Stimulated activated CD4-positive, alpha-beta T cell treated with anti-CD3 and anti-CD28 coated beads, TNF-alpha, amount 100 ng/mL, for 24 hours (primary cell): ENCODE data around the gene MDFI.
"Not testable (repeated sequence)": the region's sequence is repeated elsewhere in the genome, so short reads cannot be mapped to it uniquely, and the experiment has no call there.

Experiments
- DNase-seq, 3 experiments: peaks; one replicate each; pipeline ENCODE4 v3.0.0-alpha.2; 2020; ENCODE audit warnings: low read depth in 3 of 3

MDFI gene

DNA sequence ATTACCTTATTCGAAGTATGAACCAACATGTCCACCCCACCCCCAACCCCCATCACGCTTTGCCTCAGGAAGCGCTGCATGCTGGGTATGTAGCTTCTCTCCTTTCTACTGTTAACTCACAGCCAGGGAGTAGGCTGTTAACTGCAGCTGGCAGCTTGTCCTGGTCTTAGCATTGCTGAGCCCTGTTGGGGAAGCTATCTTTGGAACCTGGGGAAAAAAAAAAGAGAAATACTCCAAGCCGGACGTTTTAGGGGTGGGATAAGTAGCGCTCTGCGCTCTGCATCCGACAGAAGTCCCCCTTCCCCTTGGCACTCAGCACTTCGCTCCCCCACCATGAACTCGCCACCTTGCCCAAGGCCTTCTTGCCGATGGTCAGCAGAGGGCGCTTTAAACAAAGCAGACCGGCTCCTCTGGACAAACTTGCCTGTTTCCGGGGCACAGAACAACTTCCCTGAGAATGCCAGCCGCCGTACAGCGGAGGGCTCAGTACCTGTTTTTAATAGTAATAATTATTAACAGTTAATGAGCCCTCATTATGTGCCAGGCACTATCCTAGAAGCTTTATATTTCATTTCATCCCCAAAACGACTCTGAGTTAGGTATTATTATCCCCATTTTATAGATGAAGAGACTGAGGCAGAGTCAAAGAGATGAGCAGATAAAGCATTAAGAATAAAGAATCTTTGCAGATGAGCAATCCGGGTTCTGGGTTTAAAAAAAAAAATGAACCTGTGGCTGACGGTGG lies 35.2 kb upstream of the MDFI start:
- DNase-seq = peak; percentile 52 to 72 (median 65)

GRCh38 chr6:41604006-41604405 lies 34.3 kb upstream of the MDFI start:
- no peak for DNase-seq

DNA sequence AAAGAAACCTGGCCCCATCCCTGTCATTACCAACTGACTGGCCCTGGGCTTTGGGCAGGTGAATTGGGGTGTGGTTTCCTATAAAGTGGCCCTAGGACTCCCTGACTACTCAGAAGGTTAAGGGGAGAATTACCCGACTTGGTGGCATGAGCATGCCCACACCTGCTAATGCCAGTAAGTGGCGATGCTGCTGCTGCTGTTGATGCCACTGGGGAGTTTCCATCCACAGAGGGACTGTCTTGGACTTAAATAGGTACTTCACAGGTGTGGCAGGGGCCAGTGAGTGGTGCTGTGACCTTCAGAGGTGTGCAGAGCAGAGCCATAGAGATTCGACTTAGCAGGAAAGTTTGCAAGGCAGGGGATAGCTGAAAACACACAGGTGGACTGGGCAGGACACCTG lies 32.6 kb upstream of the MDFI start:
- no peak for DNase-seq

- no peak for DNase-seq
Measured at GRCh38 chr6:41607036-41607435, 31.2 kb upstream of the MDFI start.

DNA sequence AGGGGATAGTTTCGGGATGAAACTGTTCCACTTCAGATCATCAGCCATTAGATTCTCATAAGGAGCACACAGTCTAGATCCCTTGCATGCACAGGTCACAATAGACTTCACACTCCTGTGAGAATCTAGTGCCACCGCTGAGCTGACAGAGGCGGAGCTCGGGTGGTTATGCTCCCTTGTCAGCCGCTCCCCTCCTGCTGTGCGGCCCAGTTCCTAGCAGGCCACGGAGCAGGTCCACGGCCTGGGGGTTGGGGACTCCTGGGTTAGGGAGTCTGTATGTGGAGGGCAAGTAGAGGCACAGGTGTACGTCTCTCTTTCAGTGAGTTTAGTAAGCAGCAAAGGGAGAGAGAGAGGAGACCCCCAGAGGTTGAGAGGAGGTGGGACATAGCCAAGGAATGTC lies 30.5 kb upstream of the MDFI start:
- no peak for DNase-seq

GRCh38 chr6:41608443-41609151 lies 29.7 kb upstream of the MDFI start:
- no peak for DNase-seq

- DNase-seq = no peak
Measured at GRCh38 chr6:41614715-41615114, 23.6 kb upstream of the MDFI start.

- DNase-seq = no peak
Measured at GRCh38 chr6:41615311-41615710, 23.0 kb upstream of the MDFI start.

- no peak for DNase-seq
Measured at GRCh38 chr6:41618598-41618997, 19.7 kb upstream of the MDFI start.

DNA sequence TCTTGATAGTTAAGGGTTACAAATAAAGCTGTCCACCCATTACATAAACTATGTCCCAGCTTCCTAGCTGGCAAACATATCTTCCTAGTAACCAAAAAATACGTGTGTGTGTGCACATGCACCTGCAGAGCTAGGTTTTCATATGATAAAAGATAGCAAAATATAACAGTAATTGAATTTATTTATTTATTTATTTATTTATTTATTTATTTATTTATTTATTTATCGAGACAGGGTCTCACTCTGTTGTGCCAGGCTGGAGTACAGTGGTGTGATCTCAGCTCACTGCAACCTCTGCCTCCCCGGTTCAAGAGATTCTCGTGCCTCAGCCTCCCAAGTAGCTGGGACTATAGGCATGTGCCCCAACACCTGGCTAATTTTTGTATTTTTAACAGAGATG lies 19.1 kb upstream of the MDFI start:
- DNase-seq = not testable (repeated sequence)

DNA sequence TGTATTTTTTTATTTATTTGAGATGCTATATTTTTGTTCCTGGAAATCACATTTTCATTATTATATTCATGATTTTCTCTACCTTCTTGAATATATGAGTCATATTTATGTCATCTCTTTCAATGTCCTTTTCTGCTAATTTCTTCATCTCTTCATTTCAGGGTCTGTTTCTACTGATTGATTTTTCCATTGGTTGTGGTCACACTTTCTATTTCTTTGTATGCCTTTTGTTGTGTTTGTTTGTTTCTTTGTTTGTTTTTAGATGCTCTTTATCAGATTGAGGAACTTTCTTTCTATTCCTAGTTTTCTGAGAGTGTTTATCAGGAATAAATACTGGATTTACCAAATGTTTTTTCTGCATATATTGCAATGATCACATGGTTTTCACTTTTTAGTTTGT lies 16.9 kb upstream of the MDFI start:
- DNase-seq = no peak

DNA sequence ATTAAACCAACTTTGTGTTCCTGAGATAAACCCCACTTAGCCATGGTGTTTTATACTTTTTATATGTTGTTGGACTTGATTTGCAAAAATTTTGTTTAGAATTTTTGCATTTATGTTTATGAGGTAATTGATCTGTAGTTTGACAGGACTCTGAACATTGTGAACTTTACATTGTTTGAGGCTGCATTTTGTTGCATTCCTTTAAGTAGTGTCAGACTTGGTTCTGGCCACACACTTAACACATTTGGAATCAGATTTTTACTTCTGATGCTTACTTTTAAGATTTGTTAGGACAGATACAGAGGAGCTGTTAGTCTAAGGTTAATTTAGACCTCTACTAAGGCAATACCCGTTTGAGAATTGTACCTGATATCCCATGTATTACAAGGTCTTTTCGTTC lies 16.5 kb upstream of the MDFI start:
- DNase-seq = no peak

GRCh38 chr6:41622206-41622988 lies 15.9 kb upstream of the MDFI start:
- no peak for DNase-seq

GRCh38 chr6:41623330-41623729 lies 14.9 kb upstream of the MDFI start:
- no peak for DNase-seq

DNA sequence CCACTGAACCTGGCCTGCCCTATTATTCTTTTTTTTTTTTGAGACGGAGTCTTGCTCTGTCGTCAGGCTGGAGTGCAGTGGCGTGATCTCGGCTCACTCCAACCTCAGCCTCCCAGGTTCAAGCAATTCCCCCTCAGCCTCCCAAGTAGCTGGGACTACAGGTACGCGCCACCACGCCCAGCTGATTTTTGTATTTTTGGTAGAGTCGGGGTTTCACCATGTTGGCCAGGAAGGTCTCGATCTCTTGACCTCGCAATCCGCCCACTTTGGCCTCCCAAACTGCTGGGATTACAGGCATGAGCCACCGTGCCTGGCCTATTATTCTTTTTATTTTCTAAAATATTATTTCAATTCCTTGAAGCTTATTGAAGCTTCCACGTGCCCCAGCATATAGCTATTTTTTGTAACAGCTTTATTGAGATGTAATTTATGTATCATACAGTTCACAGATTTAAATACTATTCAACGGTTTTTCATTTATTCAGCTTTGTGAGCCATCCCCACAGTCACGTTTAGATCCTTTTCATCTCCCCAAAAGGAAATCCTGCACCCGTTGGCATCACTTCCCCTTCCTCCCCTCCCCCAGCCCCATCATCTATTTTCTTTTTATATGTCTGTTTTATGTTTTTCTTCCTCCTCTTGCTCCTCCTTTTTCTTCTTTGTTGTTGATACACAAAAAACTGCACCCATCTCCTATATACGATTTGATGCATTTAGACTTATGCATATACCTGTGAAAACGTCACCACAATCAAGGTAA lies 13.5 kb upstream of the MDFI start:
- DNase-seq = no peak

GRCh38 chr6:41625442-41625841 lies 12.8 kb upstream of the MDFI start:
- DNase-seq = no peak

- DNase-seq = no peak
Measured at GRCh38 chr6:41626022-41626421, 12.2 kb upstream of the MDFI start.

DNA sequence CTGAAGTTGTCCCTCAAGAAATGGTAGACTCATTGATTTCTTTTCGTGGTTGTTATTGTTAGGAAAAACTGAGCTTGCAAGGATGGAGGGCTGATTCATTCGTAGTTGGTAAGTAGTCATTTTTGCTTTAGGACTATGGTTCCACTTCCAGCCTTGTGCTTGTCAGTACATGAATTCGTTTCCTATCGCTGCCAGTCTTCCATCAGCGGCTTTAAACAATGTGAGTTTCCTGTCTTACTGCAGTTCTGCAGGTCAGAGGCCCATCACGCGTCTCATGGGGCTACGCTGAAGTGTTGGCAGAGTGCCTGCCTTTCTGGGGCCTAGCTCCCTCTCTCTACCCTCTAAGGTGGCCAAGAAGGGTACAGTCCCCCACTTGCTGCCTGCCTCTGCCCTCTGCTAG lies 11.4 kb upstream of the MDFI start:
- DNase-seq = no peak

DNA sequence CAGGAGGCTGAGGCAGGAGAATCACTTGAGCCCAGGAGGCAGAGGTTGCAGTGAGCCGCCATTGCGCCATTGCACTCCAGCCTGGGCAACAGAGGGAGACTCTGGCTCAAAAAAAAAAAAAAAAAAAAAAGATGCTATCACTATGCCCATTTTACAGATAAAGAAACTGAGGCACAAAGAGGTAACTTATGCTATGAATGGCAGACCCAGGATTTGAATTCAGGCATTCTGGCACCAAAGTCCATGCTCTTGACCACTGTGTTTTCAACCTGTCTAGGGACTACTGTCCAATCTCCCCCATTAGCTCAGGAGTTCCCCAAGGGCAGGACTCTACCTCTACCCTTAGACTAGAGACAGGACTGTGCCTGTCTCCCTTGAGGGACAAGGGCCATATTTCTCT lies 9.1 kb upstream of the MDFI start:
- DNase-seq = no peak

GRCh38 chr6:41630069-41630468 lies 8.2 kb upstream of the MDFI start:
- no peak for DNase-seq

DNA sequence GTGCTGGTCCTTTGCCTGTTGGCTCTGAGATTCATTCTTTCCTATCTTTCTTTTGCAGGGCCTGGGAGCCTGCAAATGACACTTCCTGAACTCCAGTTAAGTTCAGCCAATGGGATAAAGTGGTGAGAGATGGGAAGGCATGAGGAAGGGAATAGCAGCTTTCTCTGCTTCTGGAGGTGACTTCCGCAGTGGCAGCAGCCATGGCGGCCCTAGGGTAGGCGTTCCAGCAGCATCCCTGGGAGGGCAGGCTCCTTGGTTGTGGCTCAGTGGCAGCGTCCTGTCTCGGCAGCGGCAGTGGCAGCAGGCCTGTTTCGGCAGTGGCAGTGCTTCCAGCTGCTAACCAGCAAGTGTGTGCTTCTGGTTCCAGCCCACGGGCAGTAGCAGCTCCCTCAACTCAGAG lies 7.3 kb upstream of the MDFI start:
- DNase-seq = no peak

- no peak for DNase-seq
Measured at GRCh38 chr6:41633056-41633634, 5.1 kb upstream of the MDFI start.
